ENCODE data around the gene CYP11A1.

CYP11A1 gene

DNA sequence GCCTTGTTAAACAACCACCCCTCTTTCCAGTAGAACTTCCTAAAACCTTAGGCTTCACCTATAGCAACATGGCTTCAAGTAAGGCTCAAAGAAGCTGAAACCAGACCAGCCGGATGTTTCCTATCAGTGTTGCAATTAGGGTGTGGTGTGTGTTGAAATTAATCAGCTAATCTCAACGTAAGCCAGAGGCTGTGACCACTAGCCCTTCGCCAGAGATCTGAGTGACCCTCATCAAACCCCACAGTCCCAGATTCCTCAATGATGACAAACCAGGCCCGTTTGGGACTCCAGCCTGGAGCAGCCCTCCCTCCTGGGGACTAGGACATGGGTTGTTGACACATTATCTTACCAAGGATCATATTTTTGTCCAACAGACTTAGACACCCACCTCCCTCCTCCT is 27.3 kb downstream of the CYP11A1 start:
- no peak for DNase-seq

DNA sequence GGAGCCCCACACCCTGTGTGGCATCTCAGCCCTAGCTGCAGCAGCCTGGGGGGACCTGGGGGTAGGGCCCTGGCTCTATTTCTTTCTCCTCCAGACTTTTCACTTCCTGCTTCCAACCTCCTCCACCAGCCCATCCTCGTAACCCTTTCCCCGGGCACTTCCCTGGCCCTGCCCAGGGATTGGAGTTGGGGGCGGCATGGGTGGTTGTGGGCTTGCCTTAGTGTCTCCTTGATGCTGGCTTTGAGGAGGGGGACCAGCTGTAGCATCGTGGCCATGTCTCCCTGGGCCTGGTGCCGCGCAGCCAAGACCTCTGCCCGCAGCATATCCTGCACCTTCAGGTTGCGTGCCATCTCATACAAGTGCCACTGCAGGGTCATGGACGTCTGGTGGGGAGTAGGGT is 28.1 kb downstream of the CYP11A1 start:
- no peak for DNase-seq

DNA sequence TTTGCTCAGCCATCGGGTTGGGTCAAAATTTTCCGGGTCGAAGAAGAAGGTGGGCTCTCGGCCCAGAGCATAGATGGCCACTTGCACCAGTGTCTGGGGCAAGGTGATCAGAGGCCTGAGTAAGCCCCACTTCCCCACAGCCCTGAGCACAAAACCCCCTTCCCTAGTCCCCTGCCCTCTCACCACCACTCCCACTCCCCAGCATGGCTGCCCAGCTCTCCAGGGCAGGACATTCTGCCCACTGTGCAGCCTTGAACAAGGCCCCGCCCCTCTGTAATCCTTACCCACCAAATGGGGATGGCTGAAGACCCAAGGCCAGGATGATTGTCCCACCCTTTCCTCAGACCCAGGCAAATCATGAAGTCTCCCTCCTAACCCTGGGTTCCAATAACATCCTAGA is 28.8 kb downstream of the CYP11A1 start:
- no peak for DNase-seq

DNA sequence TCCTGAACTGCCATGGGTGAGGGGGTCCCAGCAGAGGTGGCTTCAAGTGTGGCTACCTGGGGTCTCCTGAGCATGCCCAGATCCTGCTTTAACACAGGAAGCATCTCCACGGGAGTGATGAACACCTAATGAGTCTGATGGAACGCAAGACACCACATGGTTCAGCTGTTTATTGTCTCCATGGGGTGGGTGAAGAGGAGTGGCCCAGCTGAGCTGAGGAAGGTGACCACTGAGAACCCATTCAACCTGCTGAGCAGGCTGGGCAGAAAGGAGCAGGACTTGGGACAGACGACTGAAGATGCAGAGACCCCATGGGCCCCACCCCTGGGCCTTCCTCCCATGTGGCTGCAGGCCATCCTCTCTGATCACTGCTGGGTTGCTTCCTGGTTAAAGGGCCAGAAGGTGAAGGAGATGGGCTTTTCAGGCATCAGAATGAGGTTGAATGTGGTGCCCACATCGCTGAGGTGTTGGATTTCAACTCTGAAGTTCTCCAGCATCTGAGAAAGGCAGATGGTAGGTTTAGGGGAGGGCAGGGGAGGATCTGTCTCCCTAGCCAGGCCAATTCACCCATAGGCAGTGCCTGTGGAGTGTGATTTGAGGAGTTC is 29.7 kb downstream of the CYP11A1 start:
- no peak for DNase-seq

DNA sequence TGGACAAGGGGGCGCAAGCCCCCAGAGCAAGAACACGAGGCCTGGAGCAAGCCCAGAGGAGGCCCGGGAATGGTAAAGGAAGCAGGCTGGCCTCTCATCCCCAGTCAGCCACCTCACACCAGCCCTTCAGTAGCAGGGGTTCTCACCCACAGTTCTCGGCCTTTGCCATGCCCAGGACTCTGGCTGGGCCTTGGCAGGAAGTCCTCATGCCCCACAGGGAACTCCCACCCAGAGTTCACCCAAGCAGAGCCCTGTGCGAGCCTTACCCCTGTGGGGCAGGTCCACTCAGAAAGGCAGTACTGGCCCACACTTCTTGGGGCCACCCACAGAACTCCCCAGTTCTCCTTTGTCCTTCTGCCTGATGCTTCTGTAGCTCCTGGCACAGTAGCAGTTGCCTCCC is 30.3 kb downstream of the CYP11A1 start:
- DNase-seq: no peak

DNA sequence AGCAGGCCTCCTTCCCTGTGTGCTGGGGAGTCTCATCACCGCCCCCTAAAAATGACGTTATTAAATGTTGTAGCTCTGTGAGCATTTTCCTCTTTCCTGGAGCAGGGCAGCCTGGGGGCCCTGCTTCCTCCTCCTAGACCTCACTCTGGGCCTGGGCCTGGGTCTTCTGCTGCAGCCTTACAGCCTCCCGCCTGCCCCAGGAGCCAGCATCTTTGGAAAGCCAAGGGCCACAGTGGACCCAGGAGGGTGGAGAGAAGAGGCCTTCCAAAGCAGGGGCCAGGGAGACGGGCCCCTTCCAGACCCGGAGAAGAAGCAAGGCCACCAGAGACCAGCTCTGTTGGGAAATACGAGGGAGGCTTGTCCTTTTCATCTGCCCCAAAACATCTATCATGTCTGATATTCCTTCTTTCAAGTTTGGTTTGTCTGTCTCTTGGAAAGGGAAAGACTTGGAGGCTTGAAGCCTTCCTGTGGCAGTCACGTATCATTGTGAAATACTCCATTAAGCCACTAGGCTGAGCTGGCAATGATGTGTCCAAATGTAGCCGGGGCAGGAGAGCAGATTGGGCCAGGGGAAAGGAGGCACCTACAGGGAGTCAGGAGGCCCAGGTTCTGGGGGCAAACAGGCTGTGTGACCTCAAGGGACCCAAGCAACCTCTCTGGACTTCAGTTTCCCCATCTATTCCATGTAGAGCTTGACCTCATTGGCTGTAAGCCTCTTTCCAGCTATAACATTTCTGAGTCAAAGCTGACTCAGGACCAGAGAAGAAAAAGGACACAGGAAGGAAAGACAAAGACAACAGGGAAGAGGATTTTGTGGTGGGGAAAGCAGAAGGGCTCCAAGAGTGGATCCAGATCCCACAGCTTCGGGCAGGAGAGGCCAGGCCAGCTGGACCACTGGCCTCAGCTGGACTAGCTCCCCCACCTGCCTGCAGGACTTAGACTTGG is 31.1 kb downstream of the CYP11A1 start:
- no peak for DNase-seq

DNA sequence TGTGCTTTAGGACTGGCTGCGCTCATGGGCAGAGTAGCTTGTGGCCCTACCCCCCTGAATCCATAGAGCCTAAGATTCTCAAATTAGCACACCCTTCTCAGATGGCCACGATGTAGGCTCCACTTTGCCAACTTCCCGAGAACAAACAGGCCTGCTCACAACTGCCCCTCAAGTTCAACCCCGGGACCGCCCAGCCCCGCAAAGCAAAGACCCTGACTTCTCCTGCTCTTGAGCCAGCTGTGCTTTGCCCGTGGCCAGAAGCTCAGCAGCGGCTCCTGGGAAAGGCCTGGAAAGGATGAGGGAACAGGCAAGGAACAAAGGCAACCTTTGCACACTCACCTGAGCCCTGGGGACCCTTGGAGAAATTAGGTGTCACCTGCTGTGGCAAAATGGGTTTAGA is 32.0 kb downstream of the CYP11A1 start:
- no peak for DNase-seq

DNA sequence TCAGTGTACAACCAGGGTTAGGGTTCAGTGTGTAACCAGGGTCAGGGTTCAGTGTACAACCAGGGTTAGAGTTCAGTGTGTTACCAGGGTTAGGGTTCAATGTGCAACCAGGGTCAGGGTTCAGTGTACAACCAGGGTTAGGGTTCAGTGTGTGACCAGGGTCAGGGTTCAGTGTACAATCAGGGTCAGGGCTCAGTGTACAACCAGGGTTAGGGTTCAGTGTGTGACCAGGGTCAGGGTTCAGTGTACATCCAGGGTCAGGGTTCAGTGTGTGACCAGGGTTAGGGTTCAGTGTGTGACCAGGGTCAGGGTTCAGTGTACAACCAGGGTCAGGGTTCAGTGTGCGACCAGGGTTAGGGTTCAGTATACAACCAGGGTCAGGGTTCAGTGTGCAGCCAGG is 33.3 kb downstream of the CYP11A1 start:
- DNase-seq: no peak

DNA sequence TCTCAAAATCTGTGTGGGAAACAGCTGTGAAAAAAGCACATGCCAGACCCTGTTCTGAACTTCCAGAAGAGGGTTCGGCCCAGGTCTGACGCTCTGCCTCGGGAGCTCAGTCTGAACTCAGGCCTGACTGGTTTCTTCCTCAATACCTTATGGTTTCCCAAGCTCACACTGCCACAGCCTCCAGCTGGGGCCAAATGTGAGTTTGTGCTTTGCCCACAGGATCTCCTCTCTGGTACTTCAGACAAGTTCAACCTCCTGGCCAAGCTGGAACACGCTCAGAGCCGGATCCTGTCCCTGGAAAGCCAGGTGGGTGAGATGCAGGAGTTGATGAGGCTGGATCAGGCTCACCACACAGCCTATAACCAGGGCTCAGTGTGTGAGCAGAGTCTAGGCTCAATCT is 33.8 kb downstream of the CYP11A1 start:
- no peak for DNase-seq

DNA sequence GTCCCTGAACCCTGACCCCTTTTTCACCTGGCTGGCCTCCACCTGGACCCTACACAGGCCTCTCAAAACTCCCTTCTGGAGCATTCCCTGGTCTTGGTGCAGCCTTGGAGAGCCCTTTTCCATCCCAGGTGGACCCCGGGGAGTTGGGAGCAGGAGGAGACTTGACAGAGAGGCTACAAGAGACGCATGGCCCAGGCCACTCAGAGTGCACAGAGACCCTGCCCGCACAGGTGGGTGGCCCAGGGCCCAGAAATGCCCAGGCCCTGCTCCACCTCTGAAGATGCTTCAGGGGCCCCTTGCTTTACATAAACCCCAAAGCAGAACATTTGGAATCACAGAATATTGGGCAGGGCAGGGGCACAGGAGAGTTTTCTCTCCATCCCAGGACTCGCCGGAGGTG is 34.4 kb downstream of the CYP11A1 start:
- no peak for DNase-seq

DNA sequence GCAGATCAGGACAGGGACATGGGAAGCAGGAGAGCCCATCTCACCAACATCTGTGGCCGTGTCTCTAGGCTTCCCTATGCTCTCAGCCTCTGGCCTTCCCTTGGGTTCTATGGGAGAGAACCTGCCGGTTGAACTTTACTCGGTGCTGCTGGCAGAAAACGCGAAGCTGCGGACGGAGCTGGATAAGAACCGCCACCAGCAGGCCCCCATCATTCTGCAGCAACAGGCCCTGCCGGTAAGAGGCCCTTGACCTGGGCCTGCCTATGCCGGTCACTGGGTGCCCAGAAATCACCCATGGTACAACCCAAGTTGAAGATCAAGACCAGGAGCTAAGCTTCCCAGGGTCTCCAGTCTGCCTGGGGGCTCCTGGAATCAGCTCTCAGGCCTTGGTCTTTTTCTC is 34.8 kb downstream of the CYP11A1 start:
- no peak for DNase-seq

DNA sequence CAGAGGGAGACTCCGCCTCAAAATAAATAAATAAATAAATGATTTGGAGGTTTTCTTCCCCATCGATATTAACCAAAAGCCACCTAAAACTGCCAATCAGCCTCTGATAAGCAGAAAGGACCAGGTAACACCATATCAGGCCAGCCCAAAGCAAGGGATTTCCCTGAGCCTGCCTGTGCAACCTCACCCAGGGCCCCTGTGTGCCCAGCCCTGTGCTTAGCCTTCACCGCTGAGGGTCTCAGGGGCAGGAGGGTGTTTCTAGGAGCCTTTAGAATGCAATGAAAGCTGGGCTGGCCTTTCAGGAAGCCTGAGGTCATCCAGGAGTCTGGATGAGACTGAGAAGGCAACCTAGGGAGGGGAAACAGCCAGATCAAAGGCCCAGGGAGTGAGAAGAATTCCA is 35.4 kb downstream of the CYP11A1 start:
- DNase-seq: no peak

DNA sequence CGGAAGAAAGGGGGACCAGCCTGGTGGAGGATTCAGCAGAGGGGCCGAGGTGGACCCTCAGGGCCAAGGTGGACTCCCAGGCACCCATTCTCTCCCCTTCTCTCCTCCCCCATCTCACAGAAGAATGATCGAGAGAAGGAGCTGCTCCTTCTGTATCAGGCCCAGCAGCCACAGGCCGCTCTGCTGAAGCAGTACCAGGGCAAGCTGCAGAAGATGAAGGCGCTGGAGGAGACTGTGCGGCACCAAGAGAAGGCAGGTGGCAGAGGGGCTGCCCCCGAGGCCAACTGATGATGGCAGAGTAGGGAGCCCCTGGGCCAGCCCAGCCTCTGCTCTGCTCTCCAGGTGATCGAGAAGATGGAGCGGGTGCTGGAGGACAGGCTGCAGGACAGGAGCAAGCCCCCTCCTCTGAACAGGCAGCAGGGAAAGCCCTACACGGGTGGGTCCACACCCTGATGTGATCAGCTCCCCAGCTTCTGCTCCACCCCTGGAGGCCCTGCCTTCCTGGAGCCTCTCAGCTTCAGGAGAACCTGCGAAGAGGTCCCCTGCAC is 36.5 kb downstream of the CYP11A1 start:
- no peak for DNase-seq

DNA sequence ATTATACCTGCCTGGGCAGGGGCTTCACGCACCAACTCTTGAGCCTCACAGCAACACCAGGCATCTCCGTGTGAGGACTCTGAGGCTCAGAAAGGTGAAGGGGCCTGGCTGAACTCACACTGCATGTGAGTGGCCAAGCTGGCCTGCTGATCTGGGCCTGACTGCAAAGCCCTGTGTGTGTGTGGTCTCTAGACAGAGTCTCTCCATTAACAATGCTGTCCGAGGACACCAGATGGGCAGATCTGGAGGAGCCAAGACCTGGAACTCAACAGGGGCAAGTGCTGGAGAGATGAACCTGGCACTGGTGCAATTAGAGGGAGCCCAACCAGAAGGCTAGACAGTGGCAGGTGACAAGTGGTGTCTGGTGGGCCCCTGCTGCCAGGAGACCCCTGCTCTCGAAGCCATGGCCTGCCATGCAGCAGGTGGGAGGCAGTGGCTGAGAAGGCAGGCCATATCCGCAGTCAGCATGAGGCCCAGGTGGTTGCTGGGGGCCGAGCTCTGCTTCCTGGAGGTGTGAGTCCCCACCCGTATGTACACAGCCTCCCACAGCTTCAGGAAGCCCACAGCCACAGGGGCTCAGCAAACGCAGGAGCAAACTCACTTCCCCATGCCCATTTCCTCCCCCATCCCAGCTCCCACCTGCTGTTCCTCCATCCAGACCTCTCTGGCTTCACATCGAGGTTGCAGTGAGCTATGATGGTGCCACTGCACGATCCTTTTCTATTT is 39.0 kb downstream of the CYP11A1 start:
- DNase-seq: no peak

DNA sequence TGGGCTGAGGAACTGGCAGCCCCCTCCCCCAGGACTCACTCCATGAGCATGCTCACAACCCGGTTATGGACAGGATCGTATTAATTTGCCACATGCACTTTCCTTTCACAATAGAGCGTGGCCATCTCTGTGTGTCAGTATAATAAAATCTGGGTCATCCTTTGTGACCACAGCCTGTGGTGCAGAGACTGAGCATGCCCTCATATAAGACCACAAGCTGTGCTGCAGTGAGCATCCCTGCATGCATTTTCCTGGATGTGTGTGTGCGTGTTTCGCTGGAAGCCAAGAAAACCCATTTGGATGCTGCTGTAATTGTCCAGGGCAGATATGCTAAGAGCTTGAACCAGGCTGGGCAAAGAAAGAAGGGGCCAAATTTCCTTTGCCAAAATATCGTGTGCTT is 39.7 kb downstream of the CYP11A1 start:
- no peak for DNase-seq

DNA sequence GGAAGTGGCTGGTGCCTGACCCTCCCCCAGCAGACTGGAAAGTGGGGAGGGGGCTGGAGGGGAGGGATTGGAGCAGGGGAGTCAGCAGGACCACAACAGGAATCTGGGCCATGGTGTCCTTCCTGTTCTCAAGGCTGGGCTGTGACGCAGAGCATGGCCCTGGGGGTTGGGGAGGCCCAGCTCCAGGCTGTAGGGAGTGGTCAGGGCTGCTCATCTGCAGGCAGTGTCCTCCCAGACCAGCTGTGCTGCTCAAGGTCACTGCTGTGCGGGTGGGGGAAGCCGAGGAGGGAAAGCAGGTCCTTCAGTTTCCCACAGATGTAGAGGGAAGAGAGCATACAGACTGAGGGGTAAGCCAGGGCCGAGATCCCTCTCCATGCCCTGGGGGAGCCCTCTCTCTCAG is 40.7 kb downstream of the CYP11A1 start:
- DNase-seq: no peak

DNA sequence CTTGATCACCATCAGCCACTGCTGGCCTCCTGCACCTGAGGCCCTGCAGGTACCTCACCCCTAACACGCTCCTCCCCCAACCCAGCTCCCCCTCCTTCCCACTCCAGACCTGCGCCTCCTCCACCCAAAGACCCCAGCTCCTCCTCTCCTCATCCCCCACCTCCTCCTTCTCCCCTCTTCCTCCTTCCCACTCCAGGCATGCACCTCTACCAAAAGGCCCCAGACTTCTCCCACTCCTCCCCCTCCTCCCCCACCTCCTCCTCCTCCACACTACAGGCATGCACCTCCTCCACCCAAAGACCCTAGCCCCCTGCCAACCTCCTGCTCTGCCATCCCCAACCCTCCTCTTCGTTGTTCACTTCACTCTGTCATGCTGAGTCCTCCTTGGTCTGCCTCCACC is 42.7 kb downstream of the CYP11A1 start:
- DNase-seq: no peak

DNA sequence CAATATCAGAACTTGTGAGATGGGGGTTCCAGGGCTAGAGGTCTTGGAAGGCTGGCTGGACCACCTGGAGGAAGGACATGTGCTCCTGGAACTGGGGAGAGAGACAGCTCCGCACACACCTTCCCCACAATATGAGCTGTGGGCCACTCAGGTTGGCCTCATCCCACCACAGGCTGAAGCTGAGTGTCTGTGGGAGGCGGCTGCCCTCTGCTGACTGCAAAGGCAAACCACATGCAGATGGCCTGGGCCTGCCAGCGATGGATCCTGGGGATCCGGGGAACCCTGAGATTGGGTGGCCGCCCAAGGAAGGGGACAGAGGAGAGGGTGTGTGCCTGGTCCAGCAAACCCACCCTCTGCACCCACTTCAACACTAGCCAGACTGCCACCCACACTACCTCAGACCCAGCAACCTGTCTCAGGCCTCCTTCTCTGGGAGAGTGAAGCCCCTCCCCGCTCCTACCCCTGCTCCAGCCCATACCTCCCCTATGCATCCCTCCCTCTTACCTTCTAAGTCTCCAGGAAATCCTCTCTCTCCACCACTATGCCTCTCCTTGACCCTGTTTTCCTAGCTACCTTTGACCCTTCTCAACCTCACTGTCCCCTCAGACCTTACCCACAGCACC is 44.8 kb downstream of the CYP11A1 start:
- DNase-seq: peak; percentile 54

DNA sequence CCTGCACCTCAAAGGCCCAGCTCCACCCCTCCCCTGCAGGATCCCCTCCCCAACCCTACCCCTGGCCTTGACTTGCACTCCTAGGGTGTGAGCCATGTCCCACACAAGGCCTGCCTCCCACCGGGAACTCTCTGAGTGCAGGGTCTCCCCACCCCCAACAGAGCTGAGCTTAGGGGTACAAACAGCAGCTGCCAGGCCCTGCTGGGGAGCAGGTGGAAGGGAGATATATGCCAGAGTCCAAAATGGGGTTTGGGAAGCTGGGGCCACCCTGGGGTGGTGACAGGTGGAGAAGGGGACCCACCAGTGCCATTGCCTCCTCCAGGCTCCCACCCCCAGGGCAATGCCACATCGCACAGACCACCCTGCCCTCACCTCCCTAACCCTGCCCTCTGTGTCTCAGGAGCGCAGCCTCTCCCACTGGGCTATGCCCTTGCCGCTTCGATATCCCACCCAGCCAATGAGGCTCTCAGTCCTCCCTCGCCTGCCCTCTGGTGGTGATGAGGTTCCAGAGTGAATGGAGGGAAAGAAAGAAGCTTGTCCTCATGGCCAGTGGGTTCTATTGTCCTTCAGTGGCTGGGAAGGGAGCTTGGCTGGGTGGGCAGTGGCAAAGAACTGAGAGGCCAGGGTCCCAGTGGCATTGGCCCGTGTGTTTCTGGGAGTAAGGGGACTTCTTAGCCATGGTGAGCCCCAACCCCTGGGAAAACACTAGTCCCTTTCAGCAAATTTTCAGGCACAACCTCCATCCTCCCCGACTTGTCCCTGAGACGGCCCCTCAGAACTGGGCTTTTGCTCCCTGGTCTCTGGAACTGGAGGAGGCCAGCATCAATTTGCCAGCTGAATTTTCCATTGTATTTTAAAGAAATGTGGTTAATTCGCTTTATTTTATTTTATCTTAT is 46.8 kb downstream of the CYP11A1 start:
- peak; percentile 61 for DNase-seq

DNA sequence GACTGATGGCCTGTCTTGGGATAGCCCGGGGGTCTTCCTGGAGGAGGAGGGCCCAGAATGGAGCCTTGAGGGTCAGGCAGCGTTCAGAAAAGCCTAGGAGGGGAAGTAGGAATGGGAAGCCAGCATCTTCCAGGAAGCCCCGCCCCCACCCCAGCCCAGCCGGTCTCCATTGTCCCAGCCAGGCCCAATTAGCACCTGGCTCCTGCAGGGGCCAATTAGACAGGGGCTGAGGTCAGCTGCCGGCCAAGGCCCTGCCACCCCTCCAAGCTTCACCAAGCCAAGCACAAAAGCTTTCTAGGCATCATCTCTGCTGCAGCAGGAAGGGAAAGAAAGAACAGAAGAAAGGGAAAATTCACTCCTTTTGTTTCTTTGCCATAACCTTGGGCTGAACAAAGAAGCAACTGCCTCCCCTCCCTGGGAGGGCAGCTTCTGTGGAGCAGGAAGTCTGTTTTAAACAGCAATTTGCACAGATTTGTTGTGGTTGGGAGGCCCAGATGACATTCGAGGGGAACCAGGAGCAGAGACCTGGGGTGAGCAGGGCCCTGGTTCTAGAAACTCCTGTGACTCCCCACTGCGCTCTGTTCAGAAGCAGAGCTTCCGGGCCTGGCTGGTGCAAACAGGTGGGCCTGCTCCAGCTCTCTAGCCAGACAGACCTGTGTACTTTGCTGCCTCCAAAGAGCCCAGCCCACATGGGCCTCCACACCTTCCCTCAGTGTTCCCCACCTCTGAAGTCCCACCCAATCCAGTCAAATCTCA is 47.7 kb downstream of the CYP11A1 start:
- no peak for DNase-seq

DNA sequence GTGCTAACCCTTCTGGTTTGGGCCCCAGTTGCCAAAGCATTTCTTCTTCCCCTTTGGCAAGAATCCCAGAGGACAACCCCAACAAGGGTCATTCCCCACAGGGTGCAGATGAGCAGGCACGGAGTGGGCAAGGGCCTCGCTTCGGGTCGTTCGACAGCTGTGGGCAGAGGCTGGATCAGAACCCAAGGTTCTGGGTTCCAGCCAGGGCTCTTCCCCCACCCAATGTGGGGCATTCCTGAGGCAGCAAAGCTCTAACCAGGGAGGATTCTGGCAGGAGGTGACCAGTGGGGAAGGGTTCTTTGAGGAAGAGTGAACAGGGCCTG is 48.3 kb downstream of the CYP11A1 start:
- no peak for DNase-seq
